ENCODE data around the gene ZNF628. TPM values are rescaled to one million over a fixed set of nuclear protein-coding genes. Genes with fewer than 3 reads are reported as not detected.
A peak's percentile ranks its signal among the peaks of the same experiment; 100 is the strongest.

ZNF628 gene
- total RNA-seq (2022) (11.9 and 13.0 TPM in 2 replicates), Bru-seq, nascent RNA (percentile 53 among the genes with signal in this experiment), BruChase-seq, experiment 1, labeled RNA remaining after a 6-hour chase (percentile 52 among the genes with signal in this experiment), BruChase-seq, experiment 2, labeled RNA remaining after a 2-hour chase (percentile 55 among the genes with signal in this experiment)
- long read RNA-seq, partial matches to known transcripts: 0 of 1 reads
- long read RNA-seq, other reads (novel, unspliced or antisense): 0 of 1 reads

- TF ChIP-seq CTCF (IDR thresholded peaks at IDR 0.05; ENCODE audit: unreplicated experiment): no peak
- CTCF ChIA-PET: interaction anchor here (0.5 to 1.7 kb wide), 9 partner anchors 9 to 364 kb away, joined by 3 to 17 read pairs (median 3); partner anchors contain the start of genes ISOC2 and NAT14
- intact Hi-C loops (cut with micrococcal nuclease; ENCODE audit: unreplicated experiment): no loop called here
- Mint-ChIP-seq H3K27me3 (ENCODE audit: unreplicated experiment) (no peaks in the 10 kb centered on the region), H3K27ac (ENCODE audit: unreplicated experiment) (peak within 1 kb of the TSS; percentile 92), H3K9me3 (ENCODE audit: low read depth, unreplicated experiment) (no peaks in the 10 kb centered on the region), H3K4me3 (ENCODE audit: low read depth, unreplicated experiment) (peak within 1 kb of the TSS; percentile 84), H3K36me3 (ENCODE audit: insufficient read depth, unreplicated experiment) (peaks cover 40% of the 10 kb centered on the region), H3K4me1 (ENCODE audit: low read depth, unreplicated experiment) (peaks cover 30% of the 10 kb centered on the region)
- peak; percentile 99 for DNase-seq
- no TSS peak for BruUV-seq (replicated peaks)
Measured at GRCh38 chr19:55476100-55476775, at the start of gene ZNF628. TSS of gene ZNF628 (plus strand) at chr19:55476617. CDS start at chr19:55479911, 3,294 bp downstream.

GRCh38 chr19:55431183-55431582 is 45.2 kb upstream of the ZNF628 start:
- TF ChIP-seq CTCF (IDR thresholded peaks at IDR 0.05; ENCODE audit: unreplicated experiment): no peak
- DNase-seq: no peak
- intact Hi-C loops (cut with micrococcal nuclease; ENCODE audit: unreplicated experiment): no loop called here
- Mint-ChIP-seq H3K4me3 (ENCODE audit: low read depth, unreplicated experiment) (no peak overlapping the region), H3K27me3 (ENCODE audit: unreplicated experiment) (peaks cover 42% of the 10 kb centered on the region), H3K36me3 (ENCODE audit: insufficient read depth, unreplicated experiment) (no peaks in the 10 kb centered on the region), H3K27ac (ENCODE audit: unreplicated experiment) (no peak overlapping the region), H3K4me1 (ENCODE audit: low read depth, unreplicated experiment) (no peaks in the 10 kb centered on the region), H3K9me3 (ENCODE audit: low read depth, unreplicated experiment) (no peaks in the 10 kb centered on the region)
- BruUV-seq (replicated peaks): no TSS peak
- CTCF ChIA-PET: interaction anchor here (0.5 kb wide), 1 partner anchor 75 kb away, joined by 3 read pairs; no protein-coding TSS in a partner anchor

- Mint-ChIP-seq H3K27me3 (ENCODE audit: unreplicated experiment) (peaks cover 35% of the 10 kb centered on the region), H3K4me1 (ENCODE audit: low read depth, unreplicated experiment) (no peaks in the 10 kb centered on the region), H3K27ac (ENCODE audit: unreplicated experiment) (no peak overlapping the region), H3K36me3 (ENCODE audit: insufficient read depth, unreplicated experiment) (no peaks in the 10 kb centered on the region), H3K9me3 (ENCODE audit: low read depth, unreplicated experiment) (no peaks in the 10 kb centered on the region), H3K4me3 (ENCODE audit: low read depth, unreplicated experiment) (no peak overlapping the region)
- no peak for DNase-seq
- TF ChIP-seq CTCF (IDR thresholded peaks at IDR 0.05; ENCODE audit: unreplicated experiment): no peak
- intact Hi-C loops (cut with micrococcal nuclease; ENCODE audit: unreplicated experiment): no loop called here
- CTCF ChIA-PET: no interaction called here
- BruUV-seq (replicated peaks): no TSS peak
Measured at GRCh38 chr19:55432241-55432959, 44.0 kb upstream of the ZNF628 start.

- Mint-ChIP-seq H3K4me3 (ENCODE audit: low read depth, unreplicated experiment) (no peak overlapping the region), H3K27me3 (ENCODE audit: unreplicated experiment) (peaks cover 31% of the 10 kb centered on the region), H3K36me3 (ENCODE audit: insufficient read depth, unreplicated experiment) (no peaks in the 10 kb centered on the region), H3K27ac (ENCODE audit: unreplicated experiment) (no peak overlapping the region), H3K9me3 (ENCODE audit: low read depth, unreplicated experiment) (no peaks in the 10 kb centered on the region), H3K4me1 (ENCODE audit: low read depth, unreplicated experiment) (no peaks in the 10 kb centered on the region)
- CTCF ChIA-PET: no interaction called here
- BruUV-seq (replicated peaks): no TSS peak
- intact Hi-C loops (cut with micrococcal nuclease; ENCODE audit: unreplicated experiment): no loop called here
- no peak for DNase-seq
- TF ChIP-seq CTCF (IDR thresholded peaks at IDR 0.05; ENCODE audit: unreplicated experiment): no peak
Measured at GRCh38 chr19:55433292-55433691, 43.1 kb upstream of the ZNF628 start.

Data from Calu3 (cell line).